ENCODE results near the gene KIT. TPM values are rescaled to one million over a fixed set of nuclear protein-coding genes. Genes with fewer than 3 reads are reported as not detected.

KIT gene
- total and polyA plus RNA-seq, 4 donors, result 3.9 to 74.4 (median 15.3) TPM

DNA sequence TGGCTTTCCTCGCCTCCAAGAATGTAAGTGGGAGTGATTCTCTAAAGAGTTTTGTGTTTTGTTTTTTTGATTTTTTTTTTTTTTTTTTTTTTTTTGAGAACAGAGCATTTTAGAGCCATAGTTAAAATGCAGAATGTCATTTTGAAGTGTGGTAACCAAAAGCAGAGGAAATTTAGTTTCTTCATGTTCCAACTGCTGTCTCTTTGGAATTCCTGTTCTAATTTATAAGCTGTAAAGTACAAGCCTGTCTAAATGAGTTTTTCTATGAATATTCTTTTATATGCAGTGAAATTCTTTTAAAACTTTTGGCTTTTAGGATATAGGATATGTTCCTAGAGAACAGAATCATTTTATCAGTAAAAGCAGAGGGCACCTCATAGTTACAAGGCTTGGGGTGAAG is 74.2 kb downstream of the KIT start:
- Histone ChIP-seq H3K4me3 (no peak overlapping the region), H3K9ac (ENCODE audit: insufficient read depth in 1 of 2, low read length in 2 of 2) (no peak overlapping the region), H3K27ac (ENCODE audit: low read depth in 1 of 2, low read length in 1 of 2) (no peak overlapping the region), H3K4me1 (ENCODE audit: control insufficient read depth in 5 of 5, insufficient read depth in 5 of 5, low read length in 5 of 5) (peaks cover 0 to 12% (median 0%) of the 10 kb centered on the region in 5 donors), H3K36me3 (ENCODE audit: control insufficient read depth in 4 of 4, insufficient read depth in 4 of 4, low read length in 4 of 4) (peaks cover 0 to 1% (median 0%) of the 10 kb centered on the region in 4 donors), H3K9me3 (ENCODE audit: control insufficient read depth in 4 of 4, insufficient read depth in 3 of 4, low read length in 3 of 4) (no peaks in the 10 kb centered on the region), H3K27me3 (ENCODE audit: control insufficient read depth in 3 of 3, insufficient read depth in 3 of 3, low read length in 2 of 3) (no peaks in the 10 kb centered on the region)
- peak in 2 of 3 donors; percentile 63 to 75 for DNase-seq
- 80 to 94% methylated on average over 1 of the region's 1 CpG for WGBS, 2 donors
- ATAC-seq (ENCODE audit: insufficient read depth, low FRiP score), result no peak
- no peak for TF ChIP-seq CTCF (IDR thresholded peaks at IDR 0.05; ENCODE audit: control extremely low read depth, extremely low read depth)

DNA sequence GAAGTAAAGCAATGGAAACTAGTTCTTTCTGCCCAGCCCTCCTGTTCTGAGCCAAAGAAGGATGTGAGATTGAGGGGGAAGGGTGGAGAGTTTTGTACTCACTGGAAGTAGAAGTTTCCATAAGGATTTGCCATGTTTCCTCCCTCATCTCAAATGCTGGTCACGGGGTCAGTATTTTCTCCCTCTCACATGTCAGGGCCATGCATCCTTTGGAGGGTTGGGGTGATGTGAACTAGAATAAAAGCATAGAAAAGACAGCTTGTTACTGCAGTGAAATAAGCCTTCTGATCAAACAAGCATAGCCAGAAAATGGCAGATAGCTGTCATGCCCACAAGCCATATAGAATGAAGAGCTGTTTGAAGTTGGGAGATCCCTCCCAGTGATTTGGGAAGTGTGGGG is 79.7 kb downstream of the KIT start:
- ATAC-seq (ENCODE audit: insufficient read depth, low FRiP score) (no peak), DNase-seq (peak in 1 of 3 donors; percentile 9)
- Histone ChIP-seq H3K9ac (ENCODE audit: insufficient read depth in 1 of 2, low read length in 2 of 2) (no peak overlapping the region), H3K27ac (ENCODE audit: low read depth in 1 of 2, low read length in 1 of 2) (no peak overlapping the region), H3K4me1 (ENCODE audit: control insufficient read depth in 5 of 5, insufficient read depth in 5 of 5, low read length in 5 of 5) (peaks cover 0 to 2% (median 0%) of the 10 kb centered on the region in 5 donors), H3K27me3 (ENCODE audit: control insufficient read depth in 3 of 3, insufficient read depth in 3 of 3, low read length in 2 of 3) (no peaks in the 10 kb centered on the region), H3K4me3 (no peak overlapping the region), H3K9me3 (ENCODE audit: control insufficient read depth in 4 of 4, insufficient read depth in 3 of 4, low read length in 3 of 4) (peaks cover 0 to 2% (median 0%) of the 10 kb centered on the region in 4 donors), H3K36me3 (ENCODE audit: control insufficient read depth in 4 of 4, insufficient read depth in 4 of 4, low read length in 4 of 4) (no peaks in the 10 kb centered on the region)
- no peak for TF ChIP-seq CTCF (IDR thresholded peaks at IDR 0.05; ENCODE audit: control extremely low read depth, extremely low read depth)
- 85 to 95% methylated on average over 1 of the region's 1 CpG for WGBS, 2 donors

- no peak for DNase-seq
- 93 to 94% methylated on average over 3 of the region's 3 CpGs for WGBS, 2 donors
Measured at GRCh38 chr4:54741202-54741601, 83.4 kb downstream of the KIT start.

More at GRCh38 chr4:54741202-54741601, 83.4 kb downstream of the KIT start:
- no peak overlapping the region for H3K27ac ChIP-seq (ENCODE audit: low read depth in 1 of 2, low read length in 1 of 2)
- no peak overlapping the region for H3K4me3 ChIP-seq
- H3K27me3 ChIP-seq (ENCODE audit: control insufficient read depth in 3 of 3, insufficient read depth in 3 of 3, low read length in 2 of 3), result no peaks in the 10 kb centered on the region
- no peaks in the 10 kb centered on the region for H3K36me3 ChIP-seq (ENCODE audit: control insufficient read depth in 4 of 4, insufficient read depth in 4 of 4, low read length in 4 of 4)
- peaks cover 0 to 3% (median under 1%) of the 10 kb centered on the region in 4 donors for H3K9me3 ChIP-seq (ENCODE audit: control insufficient read depth in 4 of 4, insufficient read depth in 3 of 4, low read length in 3 of 4)
- H3K4me1 ChIP-seq (ENCODE audit: control insufficient read depth in 5 of 5, insufficient read depth in 5 of 5, low read length in 5 of 5), result peaks cover 0 to 2% (median 0%) of the 10 kb centered on the region in 5 donors
- TF ChIP-seq CTCF (IDR thresholded peaks at IDR 0.05; ENCODE audit: control extremely low read depth, extremely low read depth), result no peak
- no peak overlapping the region for H3K9ac ChIP-seq (ENCODE audit: insufficient read depth in 1 of 2, low read length in 2 of 2)
- no peak for ATAC-seq (ENCODE audit: insufficient read depth, low FRiP score)
